H1 (cell line): ENCODE data around the gene PPP3CB. TPM values are rescaled to one million over a fixed set of nuclear protein-coding genes. Genes with fewer than 3 reads are reported as not detected.

Source experiments
- ATF2 ChIP-seq: IDR thresholded peaks from 2 replicates; pipeline ENCODE4 v1.6.1; 2012; ENCODE audit warnings: low read length, inconsistent platforms
- CBX5 ChIP-seq: fragments of 300-800, 300-1000 bp; sonication (generic); IDR thresholded peaks from 2 replicates; pipeline ENCODE4 v1.7.1; 2016; ENCODE audit warnings: antibody characterized with exemption, low read length, low read depth
- CHD1 ChIP-seq: IDR thresholded peaks from 2 replicates; pipeline ENCODE4 v1.6.1; 2012; ENCODE audit warnings: low read depth, low read length, improper control_type of control experiment
- CTBP2 ChIP-seq: IDR thresholded peaks from 2 replicates; pipeline ENCODE4 v1.7.0; 2011; ENCODE audit warnings: borderline replicate concordance, mild to moderate bottlenecking, moderate library complexity, mixed read lengths, low read length; ENCODE audit not compliant: insufficient read depth, insufficient read length
- CTCF ChIP-seq, 3 experiments: IDR thresholded peaks; 1 replicate in 2 of 3; 2 replicates in 1 of 3; pipeline versions ENCODE4 v1.5.1 to v1.6.1; 2011; ENCODE audit warnings: low read length in 3 of 3, mild to moderate bottlenecking in 3 of 3, inconsistent platforms in 2 of 3, low read depth in 1 of 3, moderate library complexity in 1 of 3; ENCODE audit not compliant: insufficient read depth in 1 of 3; ENCODE audit errors: control extremely low read depth in 1 of 3
- EZH2 ChIP-seq: fragments of 200-600 bp; sonication (generic); IDR thresholded peaks from 2 replicates; pipeline ENCODE4 v1.7.1; 2012; ENCODE audit warnings: low read depth, mild to moderate bottlenecking, moderate library complexity, low read length, inconsistent platforms; ENCODE audit not compliant: severe bottlenecking
- JUND ChIP-seq: IDR thresholded peaks from 2 replicates; pipeline ENCODE4 v1.6.1; 2011; ENCODE audit warnings: mild to moderate bottlenecking, improper control_type of control experiment, low read length
- KDM5A ChIP-seq: fragments of 200-600 bp; IDR thresholded peaks from 2 replicates; pipeline ENCODE4 v1.7.1; 2012; ENCODE audit warnings: mild to moderate bottlenecking, low read length, inconsistent platforms, mixed read lengths
- MAFK ChIP-seq: IDR thresholded peaks from 2 replicates; pipeline ENCODE4 v1.6.1; 2012; ENCODE audit warnings: low read depth, mild to moderate bottlenecking, improper control_type of control experiment, low read length
- RAD21 ChIP-seq, 2 experiments: IDR thresholded peaks in 1 of 2; conservative IDR thresholded peaks in 1 of 2; 2 replicates each; pipeline ENCODE4 v1.6.1; 2011; ENCODE audit warnings: low read depth in 2 of 2, low read length in 2 of 2, improper control_type of control experiment in 1 of 2, inconsistent platforms in 1 of 2, mild to moderate bottlenecking in 1 of 2, moderate library complexity in 1 of 2
- RBBP5 ChIP-seq: IDR thresholded peaks from 2 replicates; pipeline ENCODE4 v1.7.1; 2012; ENCODE audit warnings: low read depth, mild to moderate bottlenecking, inconsistent platforms, low read length, moderate library complexity, borderline replicate concordance
- SIX5 ChIP-seq: IDR thresholded peaks from 2 replicates; pipeline ENCODE4 v1.6.1; 2011; ENCODE audit warnings: mild to moderate bottlenecking, low read depth, low read length
- SP1 ChIP-seq: IDR thresholded peaks from 2 replicates; pipeline ENCODE4 v1.6.1; 2011; ENCODE audit warnings: low read depth, low read length
- SP2 ChIP-seq: IDR thresholded peaks from 2 replicates; pipeline ENCODE4 v1.6.1; 2012; ENCODE audit warnings: mild to moderate bottlenecking, low read length, inconsistent platforms
- SP4 ChIP-seq: IDR thresholded peaks from 2 replicates; pipeline ENCODE4 v1.6.1; 2012; ENCODE audit warnings: low read length, inconsistent platforms
- SRF ChIP-seq: IDR thresholded peaks from 2 replicates; pipeline ENCODE4 v1.6.1; 2011; ENCODE audit warnings: mild to moderate bottlenecking, low read depth, low read length, moderate library complexity
- TEAD4 ChIP-seq: IDR thresholded peaks from 2 replicates; pipeline ENCODE4 v1.6.1; 2012; ENCODE audit warnings: low read depth, low read length, inconsistent platforms, mixed read lengths
- USF2 ChIP-seq: IDR thresholded peaks from 2 replicates; pipeline ENCODE4 v1.6.1; 2011; ENCODE audit warnings: low read length, improper control_type of control experiment
- YY1 ChIP-seq: IDR thresholded peaks from 2 replicates; pipeline ENCODE4 v1.6.1; 2011; ENCODE audit warnings: low read depth, mild to moderate bottlenecking, low read length
- polyA plus RNA-seq, 7 experiments: library from polyadenylated mRNA; depleted of rRNA in 3 of 7; stranded (reverse) in 5 of 7; unstranded in 2 of 7; fragments of >200 nt in 5 of 7; fragments of 200-250 nt in 2 of 7; gene quantifications; 1 replicate in 5 of 7; 2 replicates in 1 of 7; 4 replicates in 1 of 7; pipeline versions ENCODE4 v1.2.1 to v1.2.3, GENCODE V29; 2011 to 2013; ENCODE audit warnings: missing spikeins in 2 of 7, mixed read lengths in 2 of 7
- total RNA-seq: library from RNA; stranded (reverse); fragmentation: NEBNext Ultra II Directional; extraction: Animal tissue kit (Norgen Biotek cat#: 25700); gene quantifications from 2 replicates; pipeline ENCODE4 v1.2.1, GENCODE V29; 2021

Gene PPP3CB
- total and polyA plus RNA-seq, 2 of the 8 experiments (the other 6 are each of a cell fraction or from before 2014, with no cell fraction given) = 10.5 to 36.3 TPM

- no peak for TF ChIP-seq USF2
- TF ChIP-seq YY1 = peak; percentile 92
- no peak for TF ChIP-seq CTCF (IDR thresholded peaks at IDR 0.05; ENCODE audit: control extremely low read depth in 1 of 3, insufficient read depth in 1 of 3, low read depth in 1 of 3, low read length in 3 of 3)
- TF ChIP-seq TEAD4 = peak; percentile 67; the same call in 1 of the 2 replicates
- no peak for TF ChIP-seq RAD21 (IDR thresholded peaks at IDR 0.05 in 1 of 2, conservative IDR thresholded peaks at IDR 0.05 in 1 of 2; ENCODE audit: low read depth in 2 of 2, low read length in 2 of 2)
- no peak for TF ChIP-seq SRF
- TF ChIP-seq SIX5 = no peak
- TF ChIP-seq JUND = no peak
- no peak for TF ChIP-seq KDM5A
- TF ChIP-seq RBBP5 = peak; percentile 63; the same call in 1 of the 2 replicates
- TF ChIP-seq MAFK = no peak
- TF ChIP-seq EZH2 = no peak
- 0 out of 2 replicates have a peak, but pooled peaks have one; percentile 73 for TF ChIP-seq SP4
- no peak for TF ChIP-seq CBX5
- TF ChIP-seq ATF2 = no peak
- TF ChIP-seq CTBP2 = no peak
- TF ChIP-seq CHD1 = no peak
- peak; percentile 84 for TF ChIP-seq SP1
- no peak for TF ChIP-seq SP2
These were observed at the start of gene PPP3CB (continued) for GRCh38 chr10:73495884-73496674.
